Right lung (tissue), 5 donors: ENCODE measurements around the gene GPR153. TPM values are rescaled to one million over a fixed set of nuclear protein-coding genes. Genes with fewer than 3 reads are reported as not detected.

Experiments
- DNase-seq, 2 donors: peaks; one replicate each; pipeline ENCODE4 v3.0.0-alpha.2; 2013
- polyA plus RNA-seq, 5 donors: library from polyadenylated mRNA; unstranded; fragments of 120-200 nt; gene quantifications; one replicate each; pipeline versions ENCODE4 v1.2.1 to v1.2.3, GENCODE V29; 2013; ENCODE audit warnings: inconsistent platforms in 1 of 5, low replicate concordance in 1 of 5; ENCODE audit not compliant: insufficient read length in 5 of 5, insufficient read depth in 1 of 5

GPR153 gene
- polyA plus RNA-seq, 5 donors, result 12.0 to 37.0 (median 15.3) TPM

GRCh38 chr1:6288026-6288425, 27.1 kb upstream of the GPR153 start:
- DNase-seq, result no peak

GRCh38 chr1:6287431-6287886, 26.6 kb upstream of the GPR153 start:
- peak; percentile 70 to 73 for DNase-seq

GRCh38 chr1:6287029-6287428, 26.1 kb upstream of the GPR153 start:
- no peak for DNase-seq

GRCh38 chr1:6286266-6286665, 25.4 kb upstream of the GPR153 start:
- DNase-seq, result no peak

- DNase-seq, result no peak
Observed at GRCh38 chr1:6285336-6285735, 24.4 kb upstream of the GPR153 start.

- DNase-seq, result no peak
Observed at GRCh38 chr1:6282577-6283270, 21.8 kb upstream of the GPR153 start.

GRCh38 chr1:6281511-6282402, 20.9 kb upstream of the GPR153 start:
- DNase-seq, result no peak

GRCh38 chr1:6280761-6281451, 20.0 kb upstream of the GPR153 start:
- no peak for DNase-seq

- DNase-seq, result no peak
Observed at GRCh38 chr1:6279613-6280383, 18.9 kb upstream of the GPR153 start.

- DNase-seq, result no peak
Observed at GRCh38 chr1:6279066-6279465, 18.2 kb upstream of the GPR153 start.

GRCh38 chr1:6278263-6278662, 17.4 kb upstream of the GPR153 start:
- DNase-seq, result no peak

- DNase-seq, result no peak
Observed at GRCh38 chr1:6276811-6277555, 16.1 kb upstream of the GPR153 start.

- peak; percentile 72 to 73 for DNase-seq
Observed at GRCh38 chr1:6275826-6276782, 15.2 kb upstream of the GPR153 start.

GRCh38 chr1:6274622-6275139, 13.8 kb upstream of the GPR153 start:
- no peak for DNase-seq

- DNase-seq, result no peak
Observed at GRCh38 chr1:6274102-6274501, 13.2 kb upstream of the GPR153 start.

- no peak for DNase-seq
Observed at GRCh38 chr1:6273380-6273891, 12.5 kb upstream of the GPR153 start.

- no peak for DNase-seq
Observed at GRCh38 chr1:6272868-6273267, 12.0 kb upstream of the GPR153 start.

GRCh38 chr1:6272452-6272851, 11.6 kb upstream of the GPR153 start:
- DNase-seq, result no peak

GRCh38 chr1:6271554-6271953, 10.7 kb upstream of the GPR153 start:
- DNase-seq, result no peak
